Measurements from ENCODE around the gene GAS2L1.
A peak's percentile ranks its signal among the peaks of the same experiment; 100 is the strongest.

The GAS2L1 gene

GRCh38 chr22:29309332-29310064 lies 3.0 kb downstream of the GAS2L1 start:
- no peaks in the 10 kb centered on the region for H3K9me3 ChIP-seq (ENCODE audit: control insufficient read depth, insufficient read depth, low read depth, low read length)
- POLR2A ChIA-PET: interaction anchor here (0.5 kb wide), 1 partner anchor 244 kb away, joined by 5 read pairs; the partner anchor contains the start of gene THOC5
- no peak overlapping the region for H3K27ac ChIP-seq (ENCODE audit: extremely low read depth, low read depth, low read length)
- peaks cover 8% of the 10 kb centered on the region for H3K4me1 ChIP-seq (ENCODE audit: control insufficient read depth, insufficient read depth, low read length)
- TF ChIP-seq OSR2 (tag by site-specific recombination; IDR thresholded peaks at IDR 0.05): no peak
- peak; percentile 46 for TF ChIP-seq ZBTB20 (tag by site-specific recombination; IDR thresholded peaks at IDR 0.05)
- no peak for TF ChIP-seq ZNF10 (tag by site-specific recombination; IDR thresholded peaks at IDR 0.05)
- peak; percentile 50 for TF ChIP-seq SP2 (tag by site-specific recombination; IDR thresholded peaks at IDR 0.05)
- peak; percentile 36; the same call in 1 of the 2 replicates for TF ChIP-seq GLIS2 (tag by site-specific recombination; IDR thresholded peaks at IDR 0.05)
- TF ChIP-seq PRDM10 (tag by site-specific recombination; IDR thresholded peaks at IDR 0.05): 0 out of 2 replicates have a peak, but pooled peaks have one; percentile 5
- peak; percentile 42; the same call in 1 of the 2 replicates for TF ChIP-seq ZNF692 (tag by site-specific recombination; IDR thresholded peaks at IDR 0.05)
- peak; percentile 58 for TF ChIP-seq KLF1 (tag by site-specific recombination; IDR thresholded peaks at IDR 0.05)
- TF ChIP-seq EGR2 (tag by site-specific recombination; IDR thresholded peaks at IDR 0.05; ENCODE audit: low read depth): peak; percentile 90
- peak; percentile 88 for TF ChIP-seq HIC1 (tag by site-specific recombination; IDR thresholded peaks at IDR 0.05)
- TF ChIP-seq ZFHX2 (tag by site-specific recombination; conservative IDR thresholded peaks at IDR 0.05): peak; percentile 88
- H3K36me3 ChIP-seq (ENCODE audit: control insufficient read depth in 2 of 2, insufficient read depth in 1 of 2, low read length in 2 of 2): no peaks in the 10 kb centered on the region
- CTCF ChIA-PET: no interaction called here
- no peak overlapping the region for H3K4me3 ChIP-seq (ENCODE audit: low read depth, low read length)

GRCh38 chr22:29310065-29310862 lies 3.8 kb downstream of the GAS2L1 start:
- Histone ChIP-seq H3K4me3 (ENCODE audit: low read depth, low read length) (no peak overlapping the region), H3K4me1 (ENCODE audit: control insufficient read depth, insufficient read depth, low read length) (peaks cover 14% of the 10 kb centered on the region), H3K36me3 (ENCODE audit: control insufficient read depth in 2 of 2, insufficient read depth in 1 of 2, low read length in 2 of 2) (no peaks in the 10 kb centered on the region), H3K9me3 (ENCODE audit: control insufficient read depth, insufficient read depth, low read depth, low read length) (no peaks in the 10 kb centered on the region), H3K27ac (ENCODE audit: extremely low read depth, low read depth, low read length) (no peak overlapping the region)
- ChIA-PET POLR2A (interaction anchor here (0.5 to 1.1 kb wide), 3 partner anchors 39 to 243 kb away, joined by 4 to 5 read pairs (median 4); partner anchors contain the start of genes EWSR1, RHBDD3 and THOC5), CTCF (interaction anchor here (0.6 to 1.5 kb wide), 2 partner anchors 40 to 104 kb away, joined by 3 read pairs; no protein-coding TSS in a partner anchor)
- TF ChIP-seq HOXC10 (CRISPR knock-in tag; IDR thresholded peaks at IDR 0.05): no peak
- 0 out of 2 replicates have a peak, but pooled peaks have one; percentile 44 for TF ChIP-seq ZNF362 (tag by site-specific recombination; IDR thresholded peaks at IDR 0.05)
- no peak for TF ChIP-seq ZNF280D (tag by site-specific recombination; IDR thresholded peaks at IDR 0.05)
- no peak for TF ChIP-seq ATF2 (tag by site-specific recombination; IDR thresholded peaks at IDR 0.05; ENCODE audit: low read depth)
- no peak for TF ChIP-seq ZNF175 (tag by site-specific recombination; IDR thresholded peaks at IDR 0.05)

Measured in HEK293 (cell line).